ENCODE results near the gene MT1E. TPM values are rescaled to one million over a fixed set of nuclear protein-coding genes. Genes with fewer than 3 reads are reported as not detected.

The MT1E gene
- total RNA-seq, 1 experiment from 2014 or later: 114 TPM

GRCh38 chr16:56605475-56605874 lies 20.1 kb upstream of the MT1E start:
- ChIA-PET POLR2A (no interaction called here), CTCF (no interaction called here)
- no peak overlapping the region for H3K27ac Mint-ChIP-seq
- H3K9me3 Mint-ChIP-seq: no peaks in the 10 kb centered on the region
- H3K4me1 Mint-ChIP-seq: peaks cover 36% of the 10 kb centered on the region
- peaks cover 54% of the 10 kb centered on the region for H3K27me3 Mint-ChIP-seq (ENCODE audit: low read depth)
- no peak for ATAC-seq
- DNase-seq (ENCODE audit: low spot score): no peak
- H3K4me3 Mint-ChIP-seq: no peak overlapping the region
- no peaks in the 10 kb centered on the region for H3K36me3 Mint-ChIP-seq
- TF ChIP-seq ZNF512 (CRISPR knock-in tag; IDR thresholded peaks at IDR 0.05; ENCODE audit: borderline replicate concordance) (no peak), ZBTB21 (CRISPR knock-in tag; IDR thresholded peaks at IDR 0.05; ENCODE audit: borderline replicate concordance) (no peak), ERG (CRISPR knock-in tag; IDR thresholded peaks at IDR 0.05) (no peak), SMAD4 (CRISPR knock-in tag; IDR thresholded peaks at IDR 0.05) (no peak), FOXP1 (CRISPR knock-in tag; IDR thresholded peaks at IDR 0.05; ENCODE audit: borderline replicate concordance) (no peak), GABPB1 (CRISPR knock-in tag; IDR thresholded peaks at IDR 0.05) (no peak), ETV6 (CRISPR knock-in tag; IDR thresholded peaks at IDR 0.05) (no peak), ZNF416 (CRISPR knock-in tag; IDR thresholded peaks at IDR 0.05) (no peak), E2F1 (CRISPR knock-in tag; IDR thresholded peaks at IDR 0.05) (no peak), ZNF425 (CRISPR knock-in tag; conservative IDR thresholded peaks at IDR 0.05) (no peak)

GRCh38 chr16:56606071-56606475 lies 19.5 kb upstream of the MT1E start:
- ChIA-PET POLR2A (no interaction called here), CTCF (interaction anchor here (1.0 kb wide), 1 partner anchor 95 kb away, joined by 3 read pairs; no protein-coding TSS in a partner anchor)
- DNase-seq (ENCODE audit: low spot score): no peak
- Mint-ChIP-seq H3K36me3 (no peaks in the 10 kb centered on the region), H3K27me3 (ENCODE audit: low read depth) (peaks cover 58% of the 10 kb centered on the region), H3K9me3 (no peaks in the 10 kb centered on the region), H3K4me3 (no peak overlapping the region), H3K27ac (no peak overlapping the region), H3K4me1 (peaks cover 40% of the 10 kb centered on the region)
- TF ChIP-seq PRRX2 (CRISPR knock-in tag; IDR thresholded peaks at IDR 0.05) (no peak), GRHL2 (CRISPR knock-in tag; IDR thresholded peaks at IDR 0.05; ENCODE audit: insufficient replicate concordance, severe bottlenecking) (no peak)
- no peak for ATAC-seq

- ATAC-seq (no peak), DNase-seq (ENCODE audit: low spot score) (no peak)
- POLR2A ChIA-PET: interaction anchor here (0.6 to 2.4 kb wide), 2 partner anchors 59 to 62 kb away, joined by 3 to 27 read pairs; partner anchors contain the start of genes MT1G and MT1H
- H3K4me1 Mint-ChIP-seq: peaks cover 43% of the 10 kb centered on the region
- H3K27ac Mint-ChIP-seq: no peak overlapping the region
- no peak overlapping the region for H3K4me3 Mint-ChIP-seq
- peaks cover 58% of the 10 kb centered on the region for H3K27me3 Mint-ChIP-seq (ENCODE audit: low read depth)
- CTCF ChIA-PET: interaction anchor here (1.0 kb wide), 2 partner anchors 37 to 95 kb away, joined by 3 read pairs; no protein-coding TSS in a partner anchor
- no peak for TF ChIP-seq JAZF1 (CRISPR knock-in tag; IDR thresholded peaks at IDR 0.05)
- no peak for TF ChIP-seq AFF4 (CRISPR knock-in tag; IDR thresholded peaks at IDR 0.05; ENCODE audit: borderline replicate concordance)
- no peak for TF ChIP-seq CTCF (IDR thresholded peaks at IDR 0.05)
- H3K9me3 Mint-ChIP-seq: no peaks in the 10 kb centered on the region
- no peaks in the 10 kb centered on the region for H3K36me3 Mint-ChIP-seq
These were observed 19.0 kb upstream of the MT1E start for GRCh38 chr16:56606476-56607108.

All from WTC11 (cell line).